H1 (cell line): ENCODE measurements around the gene DBNDD1. TPM values are rescaled to one million over a fixed set of nuclear protein-coding genes. Genes with fewer than 3 reads are reported as not detected.
A peak's percentile ranks its signal among the peaks of the same experiment; 100 is the strongest.

Experiments used
- CTCF ChIA-PET: fragments of 300-600 bp; sonication (Branson Sonifier 250); formaldehyde crosslinking; loops from one replicate; lab custom pipeline; 2021; ENCODE audit not compliant: partially characterized antibody; lab: Charles Lee
- POLR2A ChIA-PET: fragments of 300-600 bp; sonication (Branson Sonifier 250); formaldehyde crosslinking; loops from one replicate; lab custom pipeline; 2021; ENCODE audit warnings: inconsistent platforms; ENCODE audit not compliant: partially characterized antibody; lab: Charles Lee
- DNase-seq, 2 experiments: peaks; one replicate each; pipeline versions ENCODE4 v3.0.0 to v3.0.0-alpha.2; 2010 to 2022; ENCODE audit warnings: low spot score in 2 of 2, low read depth in 1 of 2, mixed read lengths in 1 of 2
- FAIRE-seq: peaks from 2 replicates; lab custom pipeline; 2011; peaks lifted over from hg19 to GRCh38; lab: Jason Lieb, UNC
- H2AFZ ChIP-seq: 2 replicates; pipeline ENCODE4 v1.8.1; 2012; ENCODE audit warnings: low read length, inconsistent platforms
- H2AK5ac ChIP-seq: 2 replicates; pipeline ENCODE4 v1.6.1; 2013; ENCODE audit warnings: low read depth, low read length
- H2BK120ac ChIP-seq: replicated peaks from 2 replicates; pipeline ENCODE3; 2013; ENCODE audit warnings: low read depth, low read length, inconsistent platforms
- H2BK12ac ChIP-seq: 2 replicates; pipeline ENCODE4 v1.6.1; 2013; ENCODE audit warnings: low read depth, low read length
- H2BK15ac ChIP-seq: 2 replicates; pipeline ENCODE4 v1.6.1; 2013; ENCODE audit warnings: low read length
- H2BK20ac ChIP-seq: 2 replicates; pipeline ENCODE4 v1.6.1; 2013; ENCODE audit warnings: low read length
- H2BK5ac ChIP-seq: 2 replicates; pipeline ENCODE4 v1.6.1; 2013; ENCODE audit warnings: low read depth, low read length
- H3K14ac ChIP-seq: 2 replicates; pipeline ENCODE4 v1.6.1; 2013; ENCODE audit warnings: inconsistent platforms; ENCODE audit not compliant: insufficient read length
- H3K18ac ChIP-seq: 2 replicates; pipeline ENCODE4 v1.6.1; 2013; ENCODE audit warnings: low read length; ENCODE audit errors: extremely low read depth
- H3K23ac ChIP-seq: 2 replicates; pipeline ENCODE4 v1.6.1; 2013; ENCODE audit warnings: inconsistent platforms; ENCODE audit not compliant: insufficient read length
- H3K23me2 ChIP-seq: 2 replicates; pipeline ENCODE4 v1.6.1; 2013; ENCODE audit warnings: low read depth, low read length
- H3K27ac ChIP-seq: 2 replicates; pipeline ENCODE4 v1.6.1; 2011; ENCODE audit warnings: low read depth, low read length, inconsistent platforms
- H3K27me3 ChIP-seq, 4 experiments: replicated peaks in 1 of 4; 1 replicate in 1 of 4; 2 replicates in 3 of 4; pipeline versions ENCODE4 v1.6.1 to v1.8.1; 2011 to 2013; ENCODE audit warnings: low read length in 3 of 4, mild to moderate bottlenecking in 3 of 4, inconsistent platforms in 2 of 4, mixed read lengths in 2 of 4, moderate library complexity in 1 of 4; ENCODE audit not compliant: control insufficient read depth in 3 of 4, insufficient read depth in 3 of 4; ENCODE audit errors: extremely low read depth in 1 of 4
- H3K36me3 ChIP-seq, 4 experiments: 2 replicates each; pipeline versions ENCODE4 v1.6.1 to v1.8.1; 2011 to 2013; ENCODE audit warnings: mild to moderate bottlenecking in 4 of 4, low read length in 3 of 4, moderate library complexity in 2 of 4, control low read depth in 1 of 4, inconsistent platforms in 1 of 4; ENCODE audit not compliant: insufficient read depth in 4 of 4, control insufficient read depth in 2 of 4
- H3K4ac ChIP-seq: replicated peaks from 2 replicates; pipeline ENCODE3; 2013; ENCODE audit warnings: low read length, low read depth, mixed read lengths, inconsistent platforms; ENCODE audit not compliant: insufficient read length
- H3K4me1 ChIP-seq, 4 experiments: replicated peaks in 1 of 4; 1 replicate in 1 of 4; 2 replicates in 3 of 4; pipeline versions ENCODE4 v1.6.1 to v1.8.1; 2011 to 2013; ENCODE audit warnings: low read length in 3 of 4, inconsistent platforms in 2 of 4, mixed read lengths in 1 of 4; ENCODE audit not compliant: insufficient read depth in 4 of 4, control insufficient read depth in 3 of 4
- H3K4me2 ChIP-seq, 2 experiments: 2 replicates each; pipeline versions ENCODE4 v1.6.1 to v1.8.1; 2011 to 2013; ENCODE audit warnings: low read depth in 2 of 2, low read length in 2 of 2, control low read depth in 1 of 2, inconsistent platforms in 1 of 2, mild to moderate bottlenecking in 1 of 2; ENCODE audit not compliant: insufficient read depth in 1 of 2
- H3K4me3 ChIP-seq, 4 experiments: fragments of 200-600, 300-600 bp in 1 of 4; sonication (generic), shearing (Covaris generic), sonication (Bioruptor Twin) in 1 of 4; 2 replicates each; pipeline versions ENCODE4 v1.5.1 to v1.8.1; 2011 to 2016; ENCODE audit warnings: low read length in 4 of 4, low read depth in 3 of 4, control low read depth in 2 of 4, inconsistent platforms in 2 of 4, mild to moderate bottlenecking in 2 of 4, mixed read lengths in 1 of 4, moderate library complexity in 1 of 4; ENCODE audit not compliant: insufficient read depth in 2 of 4; ENCODE audit errors: extremely low read depth in 1 of 4
- H3K56ac ChIP-seq: replicated peaks from 2 replicates; pipeline ENCODE3; 2013; ENCODE audit warnings: low read depth, mild to moderate bottlenecking, mixed read lengths, low read length, inconsistent platforms; ENCODE audit not compliant: insufficient read length
- H3K79me1 ChIP-seq: 2 replicates; pipeline ENCODE4 v1.6.1; 2013; ENCODE audit warnings: low read depth, low read length, control low read depth
- H3K79me2 ChIP-seq, 2 experiments: 2 replicates each; pipeline versions ENCODE4 v1.6.1 to v1.8.1; 2012 to 2013; ENCODE audit warnings: low read length in 2 of 2, mild to moderate bottlenecking in 2 of 2, inconsistent platforms in 1 of 2; ENCODE audit not compliant: insufficient read depth in 2 of 2, control insufficient read depth in 1 of 2
- H3K9ac ChIP-seq, 4 experiments: replicated peaks in 1 of 4; 1 replicate in 1 of 4; 2 replicates in 3 of 4; pipeline versions ENCODE4 v1.6.1 to v1.8.1; 2011 to 2013; ENCODE audit warnings: low read depth in 3 of 4, low read length in 3 of 4, control low read depth in 2 of 4, mild to moderate bottlenecking in 2 of 4, moderate library complexity in 2 of 4, inconsistent platforms in 1 of 4; ENCODE audit errors: extremely low read depth in 1 of 4
- H3K9me3 ChIP-seq, 2 experiments: 2 replicates each; pipeline versions ENCODE4 v1.6.1 to v1.8.1; 2012 to 2013; ENCODE audit warnings: mild to moderate bottlenecking in 2 of 2, moderate library complexity in 2 of 2, control low read depth in 1 of 2, inconsistent platforms in 1 of 2, low read depth in 1 of 2, low read length in 1 of 2, mixed read lengths in 1 of 2; ENCODE audit not compliant: insufficient read depth in 2 of 2
- H4K20me1 ChIP-seq, 2 experiments: replicated peaks in 1 of 2; 2 replicates each; pipeline versions ENCODE3 to v1.8.1; 2011 to 2013; ENCODE audit warnings: inconsistent platforms in 2 of 2, low read length in 2 of 2, mild to moderate bottlenecking in 1 of 2; ENCODE audit not compliant: insufficient read depth in 2 of 2, control insufficient read depth in 1 of 2
- H4K5ac ChIP-seq: 2 replicates; pipeline ENCODE4 v1.6.1; 2013; ENCODE audit warnings: low read length, low read depth, mixed read lengths, inconsistent platforms; ENCODE audit not compliant: insufficient read length
- H4K8ac ChIP-seq: 2 replicates; pipeline ENCODE4 v1.8.0; 2013; ENCODE audit warnings: mild to moderate bottlenecking, moderate library complexity, low read length, inconsistent platforms; ENCODE audit not compliant: insufficient read depth; ENCODE audit errors: extremely low read depth
- H4K91ac ChIP-seq: replicated peaks from 2 replicates; pipeline ENCODE3; 2013; ENCODE audit warnings: low read length, mixed read lengths, inconsistent platforms; ENCODE audit not compliant: insufficient read length
- ASH2L ChIP-seq: fragments of 200-600, 300-600 bp; sonication (generic); IDR thresholded peaks from one replicate; pipeline ENCODE4 v1.7.1; 2017; ENCODE audit warnings: low read length
- CREB1 ChIP-seq: IDR thresholded peaks from 2 replicates; pipeline ENCODE4 v1.6.1; 2012; ENCODE audit warnings: inconsistent platforms
- EZH2 ChIP-seq: fragments of 200-600 bp; sonication (generic); IDR thresholded peaks from 2 replicates; pipeline ENCODE4 v1.7.1; 2012; ENCODE audit warnings: low read depth, mild to moderate bottlenecking, moderate library complexity, low read length, inconsistent platforms; ENCODE audit not compliant: severe bottlenecking
- KDM1A ChIP-seq: fragments of 200-600, 300-600 bp; sonication (generic); IDR thresholded peaks from 2 replicates; pipeline ENCODE4 v1.7.1; 2016; ENCODE audit warnings: mild to moderate bottlenecking, low read length, borderline replicate concordance
- MAFK ChIP-seq: IDR thresholded peaks from 2 replicates; pipeline ENCODE4 v1.6.1; 2012; ENCODE audit warnings: low read depth, mild to moderate bottlenecking, improper control_type of control experiment, low read length
- TAF7 ChIP-seq: optimal IDR thresholded peaks from 2 replicates; pipeline ENCODE3; 2011; ENCODE audit warnings: low read depth, mild to moderate bottlenecking, inconsistent platforms, low read length, moderate library complexity, borderline replicate concordance
- WGBS, 2 experiments: shearing (Covaris generic) in 1 of 2; methylation state at CpG; one replicate each; pipeline versions ENCODE4 v1.1.6 to v1.1.7; 2013 to 2015; ENCODE audit warnings: low lambda C conversion rate in 2 of 2, mixed read lengths in 2 of 2, inconsistent platforms in 1 of 2, low coverage in 1 of 2, missing lambda C conversion rate in 1 of 2; ENCODE audit not compliant: insufficient replicate concordance in 2 of 2, insufficient coverage in 1 of 2, insufficient read length in 1 of 2; ENCODE audit errors: extremely low coverage in 1 of 2, missing lambda C conversion rate in 1 of 2; 5-methylcytosine and 5-hydroxymethylcytosine counted together
- polyA plus RNA-seq, 7 experiments: library from polyadenylated mRNA; depleted of rRNA in 3 of 7; stranded (reverse) in 5 of 7; unstranded in 2 of 7; fragments of >200 nt in 5 of 7; fragments of 200-250 nt in 2 of 7; gene quantifications; 1 replicate in 5 of 7; 2 replicates in 1 of 7; 4 replicates in 1 of 7; pipeline versions ENCODE4 v1.2.1 to v1.2.3, GENCODE V29; 2011 to 2013; ENCODE audit warnings: missing spikeins in 2 of 7, mixed read lengths in 2 of 7
- total RNA-seq: library from RNA; stranded (reverse); fragmentation: NEBNext Ultra II Directional; extraction: Animal tissue kit (Norgen Biotek cat#: 25700); gene quantifications from 2 replicates; pipeline ENCODE4 v1.2.1, GENCODE V29; 2021

The DBNDD1 gene
- total and polyA plus RNA-seq, 2 of the 8 experiments (the other 6 are each of a cell fraction or from before 2014, with no cell fraction given), result 69.9 to 92.6 TPM

- Histone ChIP-seq H3K27ac (no peak overlapping the region), H3K14ac (no peak overlapping the region), H3K4me2 (no peak overlapping the region; a peak in 1 of 4 replicates), H3K23ac (no peak overlapping the region), H4K91ac (no peak overlapping the region), H3K9me3 (peaks cover 2 to 9% of the 10 kb centered on the region in 2 experiments; a peak in 2 of 4 replicates), H3K27me3 (no peaks in the 10 kb centered on the region), H2AFZ (no peak overlapping the region), H3K9ac (no peak overlapping the region), H3K23me2 (no peaks in the 10 kb centered on the region), H4K20me1 (peaks cover 0 to 1% of the 10 kb centered on the region in 2 experiments), H3K4me3 (peak overlapping the region in 1 of 4 experiments; percentile 30; a peak in 1 of 8 replicates), H4K5ac (no peak overlapping the region), H3K18ac (no peak overlapping the region), H2AK5ac (no peak overlapping the region), H2BK12ac (no peak overlapping the region), H2BK15ac (no peak overlapping the region), H2BK5ac (no peak overlapping the region), H2BK120ac (no peak overlapping the region), H2BK20ac (no peak overlapping the region), H3K4ac (no peak overlapping the region), H3K79me2 (no peaks in the 10 kb centered on the region), H4K8ac (no peak overlapping the region), H3K4me1 (peaks cover 0 to 11% (median 8%) of the 10 kb centered on the region in 4 experiments; a peak in 6 of 7 replicates), H3K56ac (peak overlapping the region; percentile 59), H3K79me1 (0 out of 2 replicates have a peak, but pooled peaks cover 2% of the 10 kb centered on the region), H3K36me3 (no peaks in the 10 kb centered on the region)
- ChIA-PET CTCF (no interaction called here), POLR2A (interaction anchor here (1.3 kb wide), 1 partner anchor 74 kb away, joined by 3 read pairs; no protein-coding TSS in a partner anchor)
- no peak for DNase-seq
- no peak for FAIRE-seq
- WGBS, 2 experiments, result 86% methylated on average over 12 of the region's 12 CpGs; no CpG with 5 or more reads in 1 of the 2 experiments
- TF ChIP-seq KDM1A, result no peak
- TF ChIP-seq ASH2L, result no peak
- no peak for TF ChIP-seq TAF7
- no peak for TF ChIP-seq CREB1
- TF ChIP-seq EZH2, result no peak
- TF ChIP-seq MAFK, result no peak
Measured at GRCh38 chr16:90048347-90048722, 29.1 kb upstream of the DBNDD1 start.
